ENCODE measurements around the gene OPRM1.

DNA sequence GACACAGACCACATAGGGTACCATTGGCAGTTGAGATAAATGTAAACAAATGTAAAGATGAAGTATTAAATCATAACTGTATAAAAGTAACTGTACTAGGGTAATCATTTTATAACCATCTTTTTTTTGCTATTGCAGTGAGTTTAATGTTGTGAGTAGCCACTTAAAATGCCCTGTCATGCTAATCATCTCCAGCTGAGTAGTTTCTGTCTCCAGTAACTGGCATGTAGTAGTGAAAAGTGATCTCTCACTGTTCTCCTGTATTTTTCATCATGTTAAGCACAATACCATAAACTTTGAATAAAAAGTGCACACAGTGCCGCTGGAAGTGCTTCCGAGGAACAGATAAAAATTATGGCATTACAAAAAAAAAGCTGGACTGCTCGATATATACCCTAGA is 45.0 kb upstream of the OPRM1 start:
- TF ChIP-seq, protein P1, sequence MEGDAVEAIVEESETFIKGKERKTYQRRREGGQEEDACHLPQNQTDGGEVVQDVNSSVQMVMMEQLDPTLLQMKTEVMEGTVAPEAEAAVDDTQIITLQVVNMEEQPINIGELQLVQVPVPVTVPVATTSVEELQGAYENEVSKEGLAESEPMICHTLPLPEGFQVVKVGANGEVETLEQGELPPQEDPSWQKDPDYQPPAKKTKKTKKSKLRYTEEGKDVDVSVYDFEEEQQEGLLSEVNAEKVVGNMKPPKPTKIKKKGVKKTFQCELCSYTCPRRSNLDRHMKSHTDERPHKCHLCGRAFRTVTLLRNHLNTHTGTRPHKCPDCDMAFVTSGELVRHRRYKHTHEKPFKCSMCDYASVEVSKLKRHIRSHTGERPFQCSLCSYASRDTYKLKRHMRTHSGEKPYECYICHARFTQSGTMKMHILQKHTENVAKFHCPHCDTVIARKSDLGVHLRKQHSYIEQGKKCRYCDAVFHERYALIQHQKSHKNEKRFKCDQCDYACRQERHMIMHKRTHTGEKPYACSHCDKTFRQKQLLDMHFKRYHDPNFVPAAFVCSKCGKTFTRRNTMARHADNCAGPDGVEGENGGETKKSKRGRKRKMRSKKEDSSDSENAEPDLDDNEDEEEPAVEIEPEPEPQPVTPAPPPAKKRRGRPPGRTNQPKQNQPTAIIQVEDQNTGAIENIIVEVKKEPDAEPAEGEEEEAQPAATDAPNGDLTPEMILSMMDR (IDR thresholded peaks at IDR 0.05; ENCODE audit: low read depth, low read length, poor library complexity, severe bottlenecking): no peak
- TF ChIP-seq EZH2phosphoT487 (IDR thresholded peaks at IDR 0.05; ENCODE audit: borderline replicate concordance, low read length): no peak
